ENCODE results near the gene MNDA. TPM values are rescaled to one million over a fixed set of nuclear protein-coding genes. Genes with fewer than 3 reads are reported as not detected.

The MNDA gene
- total RNA-seq, result not detected in 2 replicates
- not detected for polyA plus RNA-seq (2012)

GRCh38 chr1:158830904-158831507, at the start of gene MNDA:
Gene MNDA (plus strand): TSS chr1:158831351. CDS start chr1:158842154, 10,803 bp downstream.
- DNase-seq (ENCODE audit: low read depth), result no peak

- no peak for DNase-seq (ENCODE audit: low read depth)
Measured at GRCh38 chr1:158793604-158794003, 37.5 kb upstream of the MNDA start.

GRCh38 chr1:158794247-158794646, 36.9 kb upstream of the MNDA start:
- DNase-seq (ENCODE audit: low read depth), result no peak

GRCh38 chr1:158798531-158798930, 32.6 kb upstream of the MNDA start:
- no peak for DNase-seq (ENCODE audit: low read depth)

DNA sequence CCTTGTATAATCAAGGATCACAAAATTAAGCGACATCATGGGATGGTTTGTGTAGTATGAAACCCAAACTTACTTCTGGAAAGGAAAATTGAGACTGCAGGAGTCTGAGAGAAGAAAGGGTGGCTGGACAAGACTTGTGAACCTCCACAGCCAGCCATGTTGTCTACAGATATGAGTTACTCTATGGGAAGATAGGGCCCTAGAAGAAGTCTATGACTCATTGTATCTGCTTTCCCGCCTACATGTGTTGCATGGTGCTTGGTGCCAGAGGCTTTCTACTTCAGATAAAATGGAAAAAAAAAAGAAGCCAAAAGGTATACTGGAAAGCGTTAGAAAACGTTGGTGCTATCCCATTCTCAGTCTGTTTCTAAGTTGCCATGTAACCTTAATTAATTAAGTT, 31.5 kb upstream of the MNDA start:
- no peak for DNase-seq (ENCODE audit: low read depth)

GRCh38 chr1:158800526-158800925, 30.6 kb upstream of the MNDA start:
- no peak for DNase-seq (ENCODE audit: low read depth)

DNA sequence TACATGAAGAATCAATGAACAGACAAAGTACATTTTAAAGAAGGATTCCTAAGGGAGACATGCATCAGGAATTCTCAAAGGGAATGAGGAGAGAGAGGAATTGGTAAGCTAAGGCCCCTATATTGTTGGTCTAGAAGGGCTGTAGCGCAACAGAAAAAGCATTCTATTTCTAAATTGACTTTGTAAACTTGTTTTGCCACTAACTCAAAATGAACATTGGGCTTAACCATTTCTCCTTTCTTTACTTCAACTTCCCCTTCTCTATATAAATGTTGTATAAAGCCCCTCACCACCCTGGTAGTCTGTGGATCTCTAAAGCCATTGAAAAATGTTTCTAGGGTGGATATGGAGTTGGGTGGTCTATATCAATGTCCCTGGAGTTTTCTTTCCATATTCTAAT, 29.8 kb upstream of the MNDA start:
- no peak for DNase-seq (ENCODE audit: low read depth)

DNA sequence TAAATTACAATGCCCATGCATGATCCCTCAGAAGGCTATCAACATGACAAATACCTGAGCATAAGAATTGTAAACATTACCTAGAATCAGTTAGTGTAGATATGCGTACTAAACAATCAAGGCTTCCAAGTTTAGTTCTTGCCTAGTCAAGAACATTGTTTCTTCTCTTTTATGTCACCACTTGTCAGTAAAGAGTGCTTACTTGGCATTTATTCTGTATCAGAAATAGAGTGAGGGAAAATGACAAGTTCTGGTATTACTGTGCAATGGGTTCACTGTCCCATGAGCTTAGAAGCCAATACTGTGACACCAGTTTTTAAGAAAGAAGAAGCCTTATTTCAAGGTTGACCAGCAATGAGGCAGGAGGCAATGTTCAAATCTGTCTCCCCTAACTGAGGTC, 27.5 kb upstream of the MNDA start:
- DNase-seq (ENCODE audit: low read depth), result no peak

DNA sequence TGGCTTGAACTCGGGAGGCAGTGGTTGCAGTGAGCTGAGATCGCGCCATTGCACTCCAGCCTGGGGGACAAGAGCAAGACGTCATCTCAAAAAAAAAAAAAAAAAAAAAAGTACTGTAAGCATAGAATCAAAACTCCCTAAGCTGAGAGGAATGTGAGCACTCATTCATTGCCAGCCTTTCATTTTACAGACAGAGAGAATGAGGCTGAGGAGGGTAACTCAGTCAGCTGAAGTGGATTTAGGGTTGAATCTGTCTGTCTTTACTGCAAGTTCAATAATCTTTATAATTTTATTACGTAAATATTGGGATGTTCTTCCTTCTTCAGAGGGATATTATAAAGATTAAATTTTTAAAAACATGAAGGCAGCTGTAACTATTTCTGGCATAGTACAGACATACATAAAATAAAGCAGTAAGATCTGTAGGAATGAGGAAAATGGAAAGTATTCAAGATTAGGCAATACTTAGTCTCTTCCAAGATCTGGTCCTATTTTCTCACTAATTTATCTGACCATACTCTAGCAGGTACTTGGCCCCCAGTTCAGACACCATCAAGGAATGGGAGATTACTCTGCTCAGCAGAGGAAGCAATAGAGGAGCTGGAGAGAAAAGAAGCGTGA, 24.1 kb upstream of the MNDA start:
- DNase-seq (ENCODE audit: low read depth), result no peak

GRCh38 chr1:158809256-158809655, 21.9 kb upstream of the MNDA start:
- no peak for DNase-seq (ENCODE audit: low read depth)

DNA sequence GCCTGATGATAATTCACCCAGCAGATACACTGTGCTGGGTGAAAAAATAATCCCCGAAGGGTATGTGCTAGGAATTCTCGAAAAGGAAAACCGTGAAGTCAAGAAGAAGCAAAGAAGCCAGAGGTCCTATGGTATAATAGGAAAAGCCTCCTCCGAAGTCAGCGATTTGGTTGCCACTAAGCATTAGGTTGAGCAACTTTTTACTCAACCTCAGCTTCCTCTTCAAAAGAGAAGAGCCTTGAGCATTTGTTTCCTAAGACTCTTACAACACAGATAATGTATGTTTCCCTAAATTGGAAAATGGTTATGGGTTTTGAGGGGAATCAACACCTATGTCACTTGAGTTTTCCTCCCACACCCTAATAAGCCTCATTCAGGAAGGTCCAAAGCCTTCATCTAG, 21.3 kb upstream of the MNDA start:
- DNase-seq (ENCODE audit: low read depth), result no peak

DNA sequence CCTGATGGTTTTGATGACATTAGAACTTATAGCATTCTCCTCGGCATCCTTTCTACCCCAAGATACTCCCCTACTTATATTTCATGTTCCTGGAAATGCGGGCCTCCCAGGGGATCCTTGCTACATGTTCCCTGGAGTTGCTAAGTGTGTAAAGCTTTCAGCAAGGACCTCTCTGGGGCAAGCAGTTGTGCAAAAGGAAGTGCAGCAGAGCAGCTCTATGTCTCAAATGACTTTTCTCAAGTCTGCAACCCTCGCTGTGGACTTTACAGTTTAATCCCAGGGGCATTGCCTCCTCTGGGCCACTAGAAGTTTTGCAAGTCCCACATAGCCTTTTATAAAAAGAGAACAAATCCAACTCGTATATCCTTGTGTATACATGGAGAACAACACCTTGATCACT, 20.8 kb upstream of the MNDA start:
- DNase-seq (ENCODE audit: low read depth), result no peak

DNA sequence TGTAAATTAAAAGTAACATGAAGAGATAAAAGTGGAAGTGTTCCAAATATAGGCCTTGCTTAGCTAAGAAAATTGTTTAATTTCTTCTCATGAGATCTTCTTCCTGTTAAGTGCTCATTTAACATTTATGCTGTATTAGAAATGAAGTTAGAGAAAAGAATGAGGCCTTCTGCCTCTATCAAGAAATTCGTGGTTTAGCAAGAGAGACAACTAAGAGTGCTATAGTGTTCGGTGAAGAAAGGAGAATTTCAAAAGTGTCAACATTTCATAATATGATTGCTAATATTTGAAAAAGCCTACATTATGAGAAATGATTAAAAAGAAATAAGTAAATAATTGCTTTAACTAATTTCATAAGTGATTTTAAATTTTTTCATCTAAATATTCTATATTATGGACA, 18.8 kb upstream of the MNDA start:
- DNase-seq (ENCODE audit: low read depth), result no peak

DNA sequence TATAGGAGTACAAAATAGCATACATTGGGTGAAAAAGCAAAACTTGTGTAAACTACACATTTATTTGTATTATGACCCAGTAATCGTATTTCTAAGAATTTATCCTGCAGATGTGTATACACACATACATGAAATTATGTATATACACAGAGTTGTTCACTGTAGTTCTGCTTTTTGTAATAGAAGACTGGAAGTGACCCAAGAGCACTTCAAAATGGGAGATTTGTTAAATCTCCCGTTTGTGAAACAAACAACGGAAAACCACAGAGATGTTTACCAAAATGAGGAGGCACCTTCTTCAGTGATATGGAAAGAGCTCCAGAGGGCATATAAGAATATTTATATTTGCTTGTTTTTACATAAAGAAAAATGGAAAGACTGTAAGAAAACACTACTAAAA, 18.0 kb upstream of the MNDA start:
- DNase-seq (ENCODE audit: low read depth), result no peak

- no peak for DNase-seq (ENCODE audit: low read depth)
Measured at GRCh38 chr1:158814970-158815369, 16.2 kb upstream of the MNDA start.

- DNase-seq (ENCODE audit: low read depth), result no peak
Measured at GRCh38 chr1:158818560-158818959, 12.6 kb upstream of the MNDA start.

GRCh38 chr1:158818975-158819431, 12.1 kb upstream of the MNDA start:
- no peak for DNase-seq (ENCODE audit: low read depth)

- DNase-seq (ENCODE audit: low read depth), result no peak
Measured at GRCh38 chr1:158819461-158820443, 11.4 kb upstream of the MNDA start.

- no peak for DNase-seq (ENCODE audit: low read depth)
Measured at GRCh38 chr1:158821723-158822122, 9.4 kb upstream of the MNDA start.

- DNase-seq (ENCODE audit: low read depth), result no peak
Measured at GRCh38 chr1:158830074-158830677, 975 bp upstream of the MNDA start.

DNA sequence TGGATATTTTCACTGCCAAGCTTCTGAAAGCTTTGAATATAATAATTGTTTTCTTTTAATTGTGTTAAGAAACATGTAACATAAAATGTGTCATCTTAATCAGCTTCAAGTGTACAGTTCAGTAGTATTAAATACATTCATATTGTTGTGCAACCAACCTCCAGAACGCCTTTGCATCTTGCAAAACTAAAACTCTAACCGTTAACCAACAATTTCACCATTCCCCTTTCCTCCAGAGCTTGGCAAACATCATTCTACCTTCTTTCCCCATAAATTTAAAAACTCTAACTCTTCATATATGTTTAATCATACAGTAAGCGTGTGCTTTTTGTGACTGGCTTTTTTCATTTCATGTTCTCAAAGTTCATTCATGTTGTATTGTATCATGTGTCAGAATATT, 2.1 kb downstream of the MNDA start:
- DNase-seq (ENCODE audit: low read depth), result no peak

- no peak for DNase-seq (ENCODE audit: low read depth)
Measured at GRCh38 chr1:158836038-158836437, 4.9 kb downstream of the MNDA start.

All from myocyte (in vitro differentiated cells).